Uterus (tissue), 2 donors: ENCODE results near the gene TAX1BP1.

ENCODE experiments used
- CTCF ChIP-seq, 4 experiments: fragments of 200-600 bp in 2 of 4; fragments of 450-650 bp in 2 of 4; sonication (generic) in 2 of 4; IDR thresholded peaks; one replicate each; pipeline ENCODE4 v1.5.1; 2016 to 2019; ENCODE audit warnings: antibody characterized with exemption in 4 of 4, mild to moderate bottlenecking in 2 of 4, moderate library complexity in 1 of 4
- POLR2A ChIP-seq, 2 donors: fragments of 450-650 bp; IDR thresholded peaks; one replicate each; pipeline ENCODE4 v1.6.1; 2016; ENCODE audit warnings: antibody characterized with exemption in 2 of 2, mild to moderate bottlenecking in 1 of 2, moderate library complexity in 1 of 2

GRCh38 chr7:27765841-27766240 lies 25.9 kb downstream of the TAX1BP1 start:
- TF ChIP-seq CTCF (IDR thresholded peaks at IDR 0.05), result no peak
- no peak for TF ChIP-seq POLR2A (IDR thresholded peaks at IDR 0.05)
